Epithelial cell of esophagus (primary cell): ENCODE measurements around the gene NKX6-2.

ENCODE experiments used
- DNase-seq: peaks from one replicate; pipeline ENCODE4 v3.0.0; 2010; ENCODE audit warnings: low read depth
- H3K4me3 ChIP-seq: 2 replicates; pipeline ENCODE4 v1.5.1; 2011; ENCODE audit warnings: mild to moderate bottlenecking, low read length, control low read depth
- TF ChIP-seq, protein P1 (sequence below): IDR thresholded peaks from 2 replicates; pipeline ENCODE4 v1.5.1; 2011; ENCODE audit warnings: low read depth, mild to moderate bottlenecking, low read length, control low read depth, inconsistent platforms; ENCODE audit not compliant: insufficient read depth; ENCODE audit errors: missing control alignments

The NKX6-2 gene

DNA sequence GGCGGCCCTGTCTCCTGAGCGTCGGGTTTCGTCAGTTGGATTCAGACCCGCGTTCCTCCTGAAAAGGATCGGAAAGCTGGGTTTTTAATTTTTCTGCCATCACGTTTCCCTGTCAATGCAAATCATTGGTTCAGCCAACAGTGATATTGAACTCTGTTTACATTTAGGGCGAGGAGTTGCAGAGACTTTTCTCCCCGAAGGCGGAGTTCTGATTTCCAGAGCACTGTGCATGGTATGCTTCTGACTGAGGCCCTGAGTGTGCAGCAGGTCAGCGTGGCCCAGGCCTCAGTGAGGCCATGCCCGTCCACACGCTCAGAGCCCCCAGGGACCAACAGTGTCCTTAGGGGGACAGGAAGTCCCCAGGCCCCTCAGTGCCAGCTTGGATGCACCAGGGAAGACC, 27.1 kb downstream of the NKX6-2 start:
- H3K4me3 ChIP-seq = no peak overlapping the region
- no peak for DNase-seq
- TF ChIP-seq, protein P1, sequence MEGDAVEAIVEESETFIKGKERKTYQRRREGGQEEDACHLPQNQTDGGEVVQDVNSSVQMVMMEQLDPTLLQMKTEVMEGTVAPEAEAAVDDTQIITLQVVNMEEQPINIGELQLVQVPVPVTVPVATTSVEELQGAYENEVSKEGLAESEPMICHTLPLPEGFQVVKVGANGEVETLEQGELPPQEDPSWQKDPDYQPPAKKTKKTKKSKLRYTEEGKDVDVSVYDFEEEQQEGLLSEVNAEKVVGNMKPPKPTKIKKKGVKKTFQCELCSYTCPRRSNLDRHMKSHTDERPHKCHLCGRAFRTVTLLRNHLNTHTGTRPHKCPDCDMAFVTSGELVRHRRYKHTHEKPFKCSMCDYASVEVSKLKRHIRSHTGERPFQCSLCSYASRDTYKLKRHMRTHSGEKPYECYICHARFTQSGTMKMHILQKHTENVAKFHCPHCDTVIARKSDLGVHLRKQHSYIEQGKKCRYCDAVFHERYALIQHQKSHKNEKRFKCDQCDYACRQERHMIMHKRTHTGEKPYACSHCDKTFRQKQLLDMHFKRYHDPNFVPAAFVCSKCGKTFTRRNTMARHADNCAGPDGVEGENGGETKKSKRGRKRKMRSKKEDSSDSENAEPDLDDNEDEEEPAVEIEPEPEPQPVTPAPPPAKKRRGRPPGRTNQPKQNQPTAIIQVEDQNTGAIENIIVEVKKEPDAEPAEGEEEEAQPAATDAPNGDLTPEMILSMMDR = no peak

DNA sequence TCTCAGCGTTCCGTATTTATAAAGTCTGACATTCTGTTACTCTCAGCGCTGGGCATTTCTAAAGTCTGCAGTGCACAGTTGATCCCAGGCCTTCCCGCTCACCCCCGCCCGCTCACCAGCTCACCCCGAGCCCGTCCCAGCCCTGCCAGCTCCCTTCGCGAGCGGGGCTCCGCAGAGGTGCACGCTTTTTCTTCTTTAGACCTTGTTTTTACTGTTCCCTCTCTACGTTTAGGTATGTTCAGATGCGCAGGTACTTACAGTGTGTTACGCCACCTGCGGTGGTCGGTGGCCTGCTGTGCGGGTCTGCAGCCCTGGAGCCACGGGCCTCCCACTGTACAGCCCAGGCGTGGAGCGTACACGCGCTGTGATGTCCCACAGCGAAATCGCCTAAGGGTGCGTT, 28.8 kb downstream of the NKX6-2 start:
- DNase-seq = no peak
- TF ChIP-seq, protein P1 = no peak
- no peak overlapping the region for H3K4me3 ChIP-seq

DNA sequence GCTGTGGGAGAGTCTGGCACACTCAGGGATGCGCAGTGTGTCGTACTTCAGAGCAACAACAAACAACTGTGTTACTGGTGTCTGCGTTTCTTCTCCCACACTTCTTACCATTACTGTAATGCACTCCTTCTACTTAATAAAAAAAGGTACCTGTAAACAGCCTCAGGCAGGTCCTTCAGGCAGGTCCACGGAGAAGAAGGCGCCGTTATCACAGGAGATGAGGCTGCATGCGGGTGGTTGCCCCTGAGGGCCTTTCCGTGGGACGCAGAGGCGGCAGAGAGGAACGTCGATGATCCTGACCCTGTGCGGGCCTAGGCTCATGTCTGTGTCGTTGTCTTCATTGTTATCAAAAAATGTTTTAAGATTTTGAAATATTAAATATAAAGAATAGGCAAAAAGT, 29.4 kb downstream of the NKX6-2 start:
- DNase-seq = no peak
- TF ChIP-seq, protein P1 = no peak

DNA sequence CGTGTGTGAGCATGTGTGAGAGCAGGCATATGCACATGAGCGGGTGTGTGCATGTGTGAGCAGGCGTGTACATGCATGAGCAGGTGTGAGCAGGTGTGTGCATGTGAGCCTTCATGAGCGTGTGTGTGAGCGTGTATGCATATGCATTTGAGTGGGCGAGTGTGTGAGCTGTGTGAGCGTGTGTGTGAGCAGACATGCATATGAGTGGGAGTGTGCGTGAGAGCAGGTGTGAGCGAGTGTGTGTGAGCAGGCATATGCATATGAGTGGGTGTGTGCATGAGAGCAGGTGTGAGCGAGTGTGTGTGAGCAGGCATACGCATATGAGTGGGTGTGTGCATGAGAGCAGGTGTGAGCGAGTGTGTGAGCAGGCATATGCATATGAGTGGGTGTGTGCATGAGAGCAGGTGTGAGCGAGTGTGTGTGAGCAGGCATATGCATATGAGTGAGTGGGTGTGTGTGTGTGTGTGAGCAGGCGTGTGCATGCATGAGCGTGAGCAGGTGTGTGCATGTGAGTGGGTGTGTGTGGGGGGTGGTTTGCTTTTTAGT, 30.7 kb downstream of the NKX6-2 start:
- TF ChIP-seq, protein P1 = no peak
- no peak for DNase-seq
- no peak overlapping the region for H3K4me3 ChIP-seq

More for the DNA sequence above, 29.4 kb downstream of the NKX6-2 start:
- H3K4me3 ChIP-seq = no peak overlapping the region

DNA sequence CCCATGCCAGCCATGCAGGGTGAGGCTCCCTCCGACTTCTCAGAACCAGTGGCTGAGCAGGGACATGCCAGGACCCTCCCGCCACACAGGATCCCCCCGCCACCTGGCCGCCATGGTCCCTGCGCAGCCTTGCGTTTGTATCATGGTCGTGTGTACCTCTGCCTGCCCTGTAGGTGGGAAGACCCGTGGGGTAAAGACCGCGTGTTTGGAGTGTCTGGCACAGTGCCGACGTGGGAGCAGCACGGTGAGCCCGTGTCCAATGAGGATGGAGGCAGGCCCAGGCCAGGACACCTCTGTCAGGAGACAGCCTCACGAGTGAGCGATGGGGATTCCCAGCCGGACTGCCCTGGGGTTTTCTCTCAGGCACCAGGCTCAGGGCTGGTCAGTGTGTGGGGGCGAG, 31.9 kb downstream of the NKX6-2 start:
- TF ChIP-seq, protein P1 = no peak
- no peak for DNase-seq
- no peak overlapping the region for H3K4me3 ChIP-seq

DNA sequence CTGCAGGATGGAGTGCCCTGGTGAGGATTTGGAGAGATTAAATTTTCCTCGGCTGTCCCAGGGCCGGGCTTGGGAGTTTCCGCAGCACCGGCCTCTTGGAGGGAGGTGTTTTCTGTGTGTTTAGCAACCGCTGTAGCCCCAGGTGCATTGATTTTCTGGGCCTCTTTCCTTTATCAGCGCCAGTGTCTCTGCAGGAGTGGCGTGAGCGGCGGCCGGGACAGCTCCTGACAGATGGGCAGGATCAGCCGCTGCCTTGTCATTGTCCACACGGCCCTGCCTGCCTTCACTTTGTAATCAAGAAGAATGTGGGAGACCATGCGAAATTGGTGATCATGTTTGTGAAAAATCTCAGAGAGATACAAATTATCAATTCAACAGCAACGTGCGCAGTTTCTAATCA, 32.4 kb downstream of the NKX6-2 start:
- TF ChIP-seq, protein P1 = no peak
- DNase-seq = no peak
- H3K4me3 ChIP-seq = no peak overlapping the region

DNA sequence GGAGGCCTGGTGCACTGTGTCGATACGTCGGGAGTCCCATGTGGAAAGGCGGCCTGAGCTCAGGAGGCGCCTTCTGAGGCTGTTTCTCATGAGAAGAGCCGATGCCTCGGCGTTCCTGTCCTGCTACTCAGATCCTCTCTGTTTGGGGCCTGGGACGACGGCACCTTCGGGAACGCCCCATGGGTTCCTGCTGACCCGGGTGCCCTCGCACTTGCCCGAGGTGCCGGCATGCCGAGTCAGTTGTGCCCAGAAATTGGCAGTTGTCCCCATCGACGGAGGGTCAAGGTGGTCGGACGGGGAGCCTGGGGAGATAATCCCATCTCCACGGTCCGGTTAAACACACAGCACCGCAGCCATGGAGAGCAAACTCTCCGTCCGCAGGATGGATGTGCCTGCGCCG, 33.0 kb downstream of the NKX6-2 start:
- H3K4me3 ChIP-seq = no peak overlapping the region
- DNase-seq = no peak
- TF ChIP-seq, protein P1 = no peak
